K562 (cell line): Measurements from ENCODE around the gene ZNF440. TPM values are rescaled to one million over a fixed set of nuclear protein-coding genes. Genes with fewer than 3 reads are reported as not detected.

Experiments
- ATAC-seq: fragments of 200-7000 bp; cut with Tn5 transposase; 3 replicates; pipeline ENCODE4 v1.9.1; 2020; ENCODE audit warnings: moderate library complexity
- BruUV-seq: library from RNA; stranded (reverse); fragments of 400-500 nt; replicated peaks from 2 replicates; lab custom pipeline; 2021; lab: Mats Ljungman, UMichigan
- CTCF ChIA-PET: fragments of 300-600 bp; formaldehyde crosslinking; extraction: SDS; loops from one replicate; lab custom pipeline; 2021; ENCODE audit warnings: low intra/inter-chr PET ratio; lab: Yijun Ruan, JAX
- POLR2A ChIA-PET: fragments of 300-600, 350-650 bp; sonication (Branson Sonifier 250); formaldehyde crosslinking; extraction: SDS; loops from one replicate; lab custom pipeline; 2021; ENCODE audit warnings: antibody characterized with exemption, inconsistent platforms; lab: Yijun Ruan, JAX
- DNase-seq, 4 experiments: peaks; one replicate each; pipeline versions ENCODE4 v3.0.0 to v3.0.0-alpha.2; 2011 to 2018; ENCODE audit warnings: low spot score in 3 of 4, mixed read lengths in 3 of 4; ENCODE audit errors: extremely low read depth in 1 of 4
- FAIRE-seq: peaks from 2 replicates; lab custom pipeline; 2011; peaks lifted over from hg19 to GRCh38; lab: Jason Lieb, UNC
- H2AFZ ChIP-seq: 2 replicates; pipeline ENCODE4 v1.6.0; 2011; ENCODE audit warnings: low read depth, low read length, control low read depth, inconsistent platforms
- H3K27ac ChIP-seq: fragments of 200-600 bp; 3 replicates; pipeline ENCODE4 v1.8.0; 2011; ENCODE audit warnings: low read depth, mild to moderate bottlenecking, control low read depth, inconsistent platforms, low read length, moderate library complexity, mixed read lengths; ENCODE audit errors: extremely low read depth
- H3K27me3 ChIP-seq, 2 experiments: fragments of 300-600 bp in 1 of 2; 2 replicates in 1 of 2; 3 replicates in 1 of 2; pipeline versions ENCODE4 v1.6.0 to v1.8.0; 2011; ENCODE audit warnings: inconsistent platforms in 2 of 2, low read length in 2 of 2, mild to moderate bottlenecking in 1 of 2, mixed read lengths in 1 of 2, moderate library complexity in 1 of 2; ENCODE audit not compliant: control insufficient read depth in 2 of 2, insufficient read depth in 2 of 2
- H3K36me3 ChIP-seq: fragments of 300-600 bp; 3 replicates; pipeline ENCODE4 v1.8.0; 2011; ENCODE audit warnings: mild to moderate bottlenecking, low read length, inconsistent platforms; ENCODE audit not compliant: control insufficient read depth, insufficient read depth
- H3K4me1 ChIP-seq, 2 experiments: fragments of 200-600 bp in 1 of 2; replicated peaks in 1 of 2; 2 replicates in 1 of 2; 3 replicates in 1 of 2; pipeline versions ENCODE4 v1.5.1 to v1.8.0; 2011; ENCODE audit warnings: inconsistent platforms in 2 of 2, low read length in 2 of 2, mild to moderate bottlenecking in 1 of 2, mixed read lengths in 1 of 2, moderate library complexity in 1 of 2; ENCODE audit not compliant: control insufficient read depth in 2 of 2, insufficient read depth in 2 of 2
- H3K4me2 ChIP-seq: 2 replicates; pipeline ENCODE4 v1.6.1; 2011; ENCODE audit warnings: low read length, control low read depth, inconsistent platforms, mixed read lengths; ENCODE audit not compliant: insufficient read depth
- H3K4me3 ChIP-seq: fragments of 200-600 bp; sonication (generic), shearing (Covaris generic); 2 replicates; pipeline ENCODE4 v1.5.1; 2016; ENCODE audit warnings: control low read depth, inconsistent platforms
- H3K79me2 ChIP-seq: fragments of 200-600 bp; 3 replicates; pipeline ENCODE4 v1.8.0; 2011; ENCODE audit warnings: low read length, inconsistent platforms; ENCODE audit not compliant: control insufficient read depth, insufficient read depth
- H3K9ac ChIP-seq, 2 experiments: 2 replicates each; pipeline versions ENCODE4 v1.6.0 to v1.6.1; 2011; ENCODE audit warnings: low read depth in 2 of 2, low read length in 2 of 2, control low read depth in 1 of 2, inconsistent platforms in 1 of 2, mild to moderate bottlenecking in 1 of 2, mixed read lengths in 1 of 2; ENCODE audit not compliant: insufficient read depth in 1 of 2
- H3K9me1 ChIP-seq: one replicate; pipeline ENCODE4 v1.6.0; 2011; ENCODE audit warnings: inconsistent platforms, mild to moderate bottlenecking, low read length, moderate library complexity; ENCODE audit not compliant: control insufficient read depth, insufficient read depth
- H3K9me3 ChIP-seq: replicated peaks from 2 replicates; pipeline ENCODE4 v1.5.1; 2011; ENCODE audit warnings: low read depth, low read length, inconsistent platforms; ENCODE audit not compliant: control insufficient read depth, insufficient read depth
- H4K20me1 ChIP-seq: replicated peaks from 2 replicates; pipeline ENCODE4 v1.6.1; 2011; ENCODE audit warnings: low read length, inconsistent platforms, mixed read lengths; ENCODE audit not compliant: control insufficient read depth, insufficient read depth
- BRD9 ChIP-seq: fragments of 450-650 bp; IDR thresholded peaks from 2 replicates; pipeline ENCODE4 v1.6.1; 2018; ENCODE audit warnings: low read depth; ENCODE audit not compliant: partially characterized antibody
- CREBBP ChIP-seq: IDR thresholded peaks from one replicate; pipeline ENCODE4 v1.6.1; 2012; ENCODE audit warnings: low read depth, mild to moderate bottlenecking, control low read depth, inconsistent platforms, low read length
- DDX20 ChIP-seq: fragments of 450-650 bp; IDR thresholded peaks from 2 replicates; pipeline ENCODE4 v1.6.1; 2016; ENCODE audit warnings: missing genetic modification characterization, low read depth, mild to moderate bottlenecking, missing compliant biosample characterization, moderate library complexity
- KAT7 ChIP-seq: sonication (generic); formaldehyde crosslinking; IDR thresholded peaks from 2 replicates; pipeline ENCODE4 v1.8.0; 2022; ENCODE audit warnings: missing genetic modification reagents, mild to moderate bottlenecking, borderline replicate concordance
- NUFIP1 ChIP-seq: fragments of 450-650 bp; IDR thresholded peaks from 2 replicates; pipeline ENCODE4 v1.6.1; 2018; ENCODE audit not compliant: partially characterized antibody
- SRF ChIP-seq, 2 experiments: fragments of 250-450, 450-650 bp in 1 of 2; sonication (Bioruptor Pico) in 1 of 2; sonication (generic) in 1 of 2; formaldehyde crosslinking; IDR thresholded peaks; 2 replicates each; pipeline versions ENCODE4 v1.5.0 to v1.5.1; 2020 to 2022; ENCODE audit warnings: mild to moderate bottlenecking in 1 of 2, missing genetic modification reagents in 1 of 2
- TAF1 ChIP-seq: IDR thresholded peaks from 2 replicates; pipeline ENCODE4 v1.6.1; 2011; ENCODE audit warnings: mild to moderate bottlenecking, low read length, moderate library complexity; ENCODE audit not compliant: insufficient read depth, control insufficient read depth, severe bottlenecking; ENCODE audit errors: extremely low read depth
- ZNF318 ChIP-seq, 2 experiments: fragments of 450-650 bp; IDR thresholded peaks; 2 replicates each; pipeline ENCODE4 v1.6.1; 2016; ENCODE audit warnings: mild to moderate bottlenecking in 2 of 2, borderline replicate concordance in 1 of 2, low read depth in 1 of 2, moderate library complexity in 1 of 2
- ZNF444 ChIP-seq: fragments of 250-450 bp; sonication (Bioruptor Pico); IDR thresholded peaks from 2 replicates; pipeline ENCODE4 v1.4.0; 2020; ENCODE audit warnings: mild to moderate bottlenecking, moderate library complexity
- ZNF512 ChIP-seq: IDR thresholded peaks from 2 replicates; pipeline ENCODE4 v1.6.1; 2016; ENCODE audit warnings: missing genetic modification characterization, missing compliant biosample characterization
- ZNF655 ChIP-seq: fragments of 250-450 bp; sonication (Bioruptor Pico); IDR thresholded peaks from 2 replicates; pipeline ENCODE4 v1.5.0; 2021
- ZNF75A ChIP-seq: fragments of 450-650 bp; formaldehyde crosslinking; IDR thresholded peaks from 2 replicates; pipeline ENCODE4 v1.4.0; 2020; ENCODE audit warnings: mild to moderate bottlenecking
- WGBS: fragments of 100-300 bp; shearing (Covaris generic); methylation state at CpG from one replicate; pipeline ENCODE4 v1.1.6; 2016; ENCODE audit warnings: low coverage, mixed read lengths; ENCODE audit not compliant: insufficient coverage; ENCODE audit errors: missing lambda C conversion rate; 5-methylcytosine and 5-hydroxymethylcytosine counted together
- in situ Hi-C: fragments of 300-500 bp; cut with MboI; formaldehyde crosslinking; loops from 4 replicates; pipeline ENCODE4 v1.15.0; 2018; ENCODE audit warnings: inconsistent platforms, mixed read lengths
- intact Hi-C: fragments of 100-400 bp; cut with micrococcal nuclease; formaldehyde crosslinking; loops from 2 replicates; pipeline ENCODE4 v1.14.2; 2022
- polyA plus RNA-seq, 8 experiments: library from polyadenylated mRNA; depleted of rRNA in 4 of 8; stranded (reverse) in 5 of 8; unstranded in 3 of 8; fragments of >200 nt; fragmentation: Nextera tagmentation in 2 of 8; fragmentation: Illumina TruSeq in 1 of 8; extraction: Ambion mirVana in 2 of 8; extraction: Trizol in 1 of 8; gene quantifications; 2 replicates each; pipeline versions ENCODE4 v1.2.1 to v1.2.3, GENCODE V29; 2011 to 2014; ENCODE audit warnings: inconsistent platforms in 1 of 8, missing spikeins in 1 of 8
- total RNA-seq, 7 experiments: library from RNA; depleted of rRNA in 6 of 7; stranded (reverse); fragments of >200 nt in 6 of 7; fragmentation: Illumina TruSeq in 2 of 7; extraction: Trizol in 2 of 7; gene quantifications; 2 replicates each; pipeline versions ENCODE4 v1.2.1 to v1.2.3, GENCODE V29; 2011 to 2021; ENCODE audit warnings: low replicate concordance in 1 of 7

Gene ZNF440
- total and polyA plus RNA-seq, 9 of the 15 experiments (the other 6 are each of a cell fraction or from before 2014, with no cell fraction given): 5.9 to 32.6 (median 13.4) TPM

GRCh38 chr19:11807099-11807380 lies 7.0 kb upstream of the ZNF440 start:
- intact Hi-C loops: no loop called here
- Histone ChIP-seq H3K79me2 (no peaks in the 10 kb centered on the region), H3K36me3 (no peaks in the 10 kb centered on the region), H3K9me3 (peaks cover 14% of the 10 kb centered on the region), H3K4me1 (no peaks in the 10 kb centered on the region), H3K9ac (no peak overlapping the region), H3K9me1 (no peaks in the 10 kb centered on the region), H3K4me2 (no peak overlapping the region), H3K27ac (no peak overlapping the region), H3K4me3 (no peak overlapping the region), H3K27me3 (no peaks in the 10 kb centered on the region; a peak in 1 of 5 replicates), H4K20me1 (no peaks in the 10 kb centered on the region), H2AFZ (no peak overlapping the region)
- WGBS: 11% methylated on average over 2 of the region's 2 CpGs
- DNase-seq (no peak), ATAC-seq (no peak), FAIRE-seq (no peak)
- no TSS peak for BruUV-seq
- POLR2A ChIA-PET: interaction anchor here (0.7 kb wide), 1 partner anchor 39 kb away, joined by 3 read pairs; no protein-coding TSS in a partner anchor
- CTCF ChIA-PET: no interaction called here
- in situ Hi-C loops: no loop called here
- TF ChIP-seq ZNF75A (CRISPR knock-in tag): peak; percentile 52; the same call in 1 of the 2 replicates
- no peak for TF ChIP-seq CREBBP
- TF ChIP-seq ZNF318 (IDR thresholded peaks at IDR 0.05; ENCODE audit: borderline replicate concordance in 1 of 2, low read depth in 1 of 2): no peak
- no peak for TF ChIP-seq SRF (CRISPR knock-in tag; IDR thresholded peaks at IDR 0.05)
- no peak for TF ChIP-seq BRD9
- TF ChIP-seq TAF1: no peak
- no peak for TF ChIP-seq ZNF655 (CRISPR knock-in tag)
- no peak for TF ChIP-seq KAT7 (CRISPR knock-in tag)
- no peak for TF ChIP-seq ZNF444
- TF ChIP-seq NUFIP1: no peak
- no peak for TF ChIP-seq ZNF512
- no peak for TF ChIP-seq DDX20 (tag)
